NCI-H128 (cell line): Measurements from ENCODE around the gene NSD1.
"Not testable (repeated sequence)": the region's sequence is repeated elsewhere in the genome, so short reads cannot be mapped to it uniquely, and the experiment has no call there.

Experiments
- DNase-seq: peaks from one replicate; lab custom pipeline; 2025; ENCODE audit not compliant: unreplicated experiment; lab: John Stamatoyannopoulos, UW

NSD1 gene

GRCh38 chr5:177222269-177222668, 88.7 kb downstream of the NSD1 start:
- DNase-seq, result no peak

- DNase-seq, result no peak
Measured at GRCh38 chr5:177225798-177226197, 92.2 kb downstream of the NSD1 start.

- no peak for DNase-seq
Measured at GRCh38 chr5:177226860-177227259, 93.3 kb downstream of the NSD1 start.

- DNase-seq, result no peak
Measured at GRCh38 chr5:177228751-177229150, 95.2 kb downstream of the NSD1 start.

GRCh38 chr5:177230660-177231059, 97.1 kb downstream of the NSD1 start:
- no peak for DNase-seq

- no peak for DNase-seq
Measured at GRCh38 chr5:177231479-177232250, 98.1 kb downstream of the NSD1 start.

GRCh38 chr5:177232358-177232757, 98.8 kb downstream of the NSD1 start:
- DNase-seq, result no peak

- no peak for DNase-seq
Measured at GRCh38 chr5:177232761-177233160, 99.2 kb downstream of the NSD1 start.

GRCh38 chr5:177233206-177233605, 99.6 kb downstream of the NSD1 start:
- no peak for DNase-seq

- no peak for DNase-seq
Measured at GRCh38 chr5:177233802-177234201, 100.2 kb downstream of the NSD1 start.

- DNase-seq, result no peak
Measured at GRCh38 chr5:177234841-177235240, 101.3 kb downstream of the NSD1 start.

GRCh38 chr5:177241768-177242167, 108.2 kb downstream of the NSD1 start:
- DNase-seq, result no peak

- no peak for DNase-seq
Measured at GRCh38 chr5:177242304-177242703, 108.7 kb downstream of the NSD1 start.

- DNase-seq, result no peak
Measured at GRCh38 chr5:177249761-177250537, 116.4 kb downstream of the NSD1 start.

- DNase-seq, result no peak
Measured at GRCh38 chr5:177253252-177253651, 119.7 kb downstream of the NSD1 start.

GRCh38 chr5:177256296-177256695, 122.7 kb downstream of the NSD1 start:
- DNase-seq, result no peak

- DNase-seq, result not testable (repeated sequence)
Measured at GRCh38 chr5:177258711-177259110, 125.1 kb downstream of the NSD1 start.

GRCh38 chr5:177260961-177261360, 127.4 kb downstream of the NSD1 start:
- DNase-seq, result no peak

GRCh38 chr5:177261510-177261909, 127.9 kb downstream of the NSD1 start:
- DNase-seq, result no peak

- no peak for DNase-seq
Measured at GRCh38 chr5:177264178-177264577, 130.6 kb downstream of the NSD1 start.

- no peak for DNase-seq
Measured at GRCh38 chr5:177265395-177265794, 131.8 kb downstream of the NSD1 start.

GRCh38 chr5:177269232-177269895, 135.8 kb downstream of the NSD1 start:
- DNase-seq, result no peak
